Muscle of arm (tissue), 12 donors: ENCODE measurements around the gene PDZRN4. TPM values are rescaled to one million over a fixed set of nuclear protein-coding genes. Genes with fewer than 3 reads are reported as not detected.
A peak's percentile ranks its signal among the peaks of the same experiment; 100 is the strongest.
"Not testable (repeated sequence)": the region's sequence is repeated elsewhere in the genome, so short reads cannot be mapped to it uniquely, and the experiment has no call there.

Source experiments
- DNase-seq: peaks from one replicate; pipeline ENCODE4 v3.0.0-alpha.2; 2013
- polyA plus RNA-seq, 12 donors: library from polyadenylated mRNA; unstranded; fragments of 120-200 nt; gene quantifications; one replicate each; pipeline ENCODE4 v1.2.1, GENCODE V29; 2013; ENCODE audit not compliant: insufficient read length in 12 of 12

Gene PDZRN4
- polyA plus RNA-seq, 12 donors: 1.1 to 5.2 (median 2.7) TPM; not detected in 2

- DNase-seq: no peak
These were observed 321.3 kb downstream of the PDZRN4 start for GRCh38 chr12:41509271-41510055.

GRCh38 chr12:41510470-41510869, 322.4 kb downstream of the PDZRN4 start:
- no peak for DNase-seq

- DNase-seq: no peak
These were observed 323.1 kb downstream of the PDZRN4 start for GRCh38 chr12:41511247-41511646.

- DNase-seq: no peak
These were observed 324.4 kb downstream of the PDZRN4 start for GRCh38 chr12:41512497-41512896.

GRCh38 chr12:41514021-41514777, 326.1 kb downstream of the PDZRN4 start:
- DNase-seq: no peak

GRCh38 chr12:41514907-41515306, 326.8 kb downstream of the PDZRN4 start:
- no peak for DNase-seq

- DNase-seq: no peak
These were observed 327.8 kb downstream of the PDZRN4 start for GRCh38 chr12:41515953-41516352.

- DNase-seq: no peak
These were observed 332.7 kb downstream of the PDZRN4 start for GRCh38 chr12:41520869-41521268.

- DNase-seq: peak; percentile 84
These were observed 333.8 kb downstream of the PDZRN4 start for GRCh38 chr12:41521872-41522379.

GRCh38 chr12:41527062-41527461, 338.9 kb downstream of the PDZRN4 start:
- no peak for DNase-seq

GRCh38 chr12:41527534-41528116, 339.5 kb downstream of the PDZRN4 start:
- no peak for DNase-seq

GRCh38 chr12:41528874-41529273, 340.8 kb downstream of the PDZRN4 start:
- DNase-seq: no peak

- DNase-seq: no peak
These were observed 342.3 kb downstream of the PDZRN4 start for GRCh38 chr12:41530441-41530840.

- DNase-seq: peak; percentile 71
These were observed 343.2 kb downstream of the PDZRN4 start for GRCh38 chr12:41531147-41531829.

GRCh38 chr12:41532072-41532471, 344.0 kb downstream of the PDZRN4 start:
- no peak for DNase-seq

- no peak for DNase-seq
These were observed 348.8 kb downstream of the PDZRN4 start for GRCh38 chr12:41536813-41537490.

GRCh38 chr12:41537522-41537921, 349.4 kb downstream of the PDZRN4 start:
- no peak for DNase-seq

GRCh38 chr12:41545761-41546160, 357.6 kb downstream of the PDZRN4 start:
- DNase-seq: no peak

- not testable (repeated sequence) for DNase-seq
These were observed 359.0 kb downstream of the PDZRN4 start for GRCh38 chr12:41547071-41547470.

GRCh38 chr12:41548926-41549325, 360.8 kb downstream of the PDZRN4 start:
- no peak for DNase-seq

- no peak for DNase-seq
These were observed 364.5 kb downstream of the PDZRN4 start for GRCh38 chr12:41552588-41552987.
